Activated gamma-delta T cell treated with Interleukin-2 at 50 U/mL for 16 hours (primary cell): Measurements from ENCODE around the gene MAGEB1.

Experiments
- DNase-seq: peaks from one replicate; pipeline ENCODE4 v3.0.0-alpha.2; 2020

Gene MAGEB1, protein sequence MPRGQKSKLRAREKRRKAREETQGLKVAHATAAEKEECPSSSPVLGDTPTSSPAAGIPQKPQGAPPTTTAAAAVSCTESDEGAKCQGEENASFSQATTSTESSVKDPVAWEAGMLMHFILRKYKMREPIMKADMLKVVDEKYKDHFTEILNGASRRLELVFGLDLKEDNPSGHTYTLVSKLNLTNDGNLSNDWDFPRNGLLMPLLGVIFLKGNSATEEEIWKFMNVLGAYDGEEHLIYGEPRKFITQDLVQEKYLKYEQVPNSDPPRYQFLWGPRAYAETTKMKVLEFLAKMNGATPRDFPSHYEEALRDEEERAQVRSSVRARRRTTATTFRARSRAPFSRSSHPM

DNA sequence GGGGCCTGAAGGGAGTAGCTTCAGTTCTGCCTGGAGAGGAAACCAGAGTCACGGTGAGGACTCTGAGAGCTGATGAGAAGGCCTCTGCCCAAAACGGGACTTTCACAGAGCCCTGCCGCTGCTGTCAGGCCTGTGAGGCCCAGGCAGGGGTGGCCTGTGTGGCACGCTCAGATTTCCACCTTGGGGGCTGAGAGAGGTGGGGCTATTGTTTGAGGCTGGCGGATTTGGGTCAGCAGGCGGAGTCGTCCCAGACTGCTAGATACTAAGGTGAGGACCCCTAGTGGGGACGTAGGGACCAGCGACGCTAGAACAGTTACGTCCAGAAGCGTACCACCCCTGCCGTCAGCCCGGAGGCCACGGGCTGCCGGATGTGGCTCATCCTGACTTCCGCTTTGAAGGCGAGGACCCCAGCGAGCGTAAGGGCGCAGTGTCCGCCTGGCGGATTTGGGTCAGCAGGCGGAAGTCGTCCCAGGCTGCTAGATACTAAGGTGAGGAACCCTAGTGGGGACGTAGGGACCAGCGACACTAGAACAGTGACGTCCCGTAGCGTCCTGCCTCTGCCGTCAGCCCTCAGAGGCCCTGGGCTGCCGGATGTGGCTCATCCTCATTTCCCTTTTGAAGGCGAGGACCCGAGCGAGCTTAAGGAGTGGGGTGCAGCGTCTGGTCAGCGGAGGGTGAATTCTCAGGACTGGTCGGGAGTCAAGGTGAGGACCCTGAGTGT lies at the start of gene MAGEB1:
Gene MAGEB1, plus strand, starts transcription at position 378 of the 721 bp plus-strand sequence. CDS start 3,348 bp downstream, outside the sequence.
- no peak for DNase-seq

DNA sequence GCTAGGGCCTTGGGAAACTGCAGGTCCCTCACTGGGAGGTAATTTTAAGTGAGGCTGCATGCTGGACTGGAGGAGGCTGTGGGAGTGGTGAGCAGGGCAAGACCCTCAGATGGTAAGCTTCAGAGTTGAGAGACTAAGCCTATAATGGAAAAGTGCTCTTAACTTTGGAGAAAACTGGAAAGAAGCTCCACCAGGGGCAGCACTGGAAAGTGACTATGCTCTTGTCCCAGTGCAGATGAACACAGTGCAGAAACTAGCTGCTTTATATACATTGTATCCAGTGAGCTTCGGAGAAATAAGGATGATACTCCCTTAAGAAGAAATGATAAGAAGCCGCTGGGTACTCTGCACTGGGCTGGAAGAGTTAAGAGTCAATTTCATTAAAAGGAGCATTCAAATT lies 34.8 kb upstream of the MAGEB1 start:
- no peak for DNase-seq

DNA sequence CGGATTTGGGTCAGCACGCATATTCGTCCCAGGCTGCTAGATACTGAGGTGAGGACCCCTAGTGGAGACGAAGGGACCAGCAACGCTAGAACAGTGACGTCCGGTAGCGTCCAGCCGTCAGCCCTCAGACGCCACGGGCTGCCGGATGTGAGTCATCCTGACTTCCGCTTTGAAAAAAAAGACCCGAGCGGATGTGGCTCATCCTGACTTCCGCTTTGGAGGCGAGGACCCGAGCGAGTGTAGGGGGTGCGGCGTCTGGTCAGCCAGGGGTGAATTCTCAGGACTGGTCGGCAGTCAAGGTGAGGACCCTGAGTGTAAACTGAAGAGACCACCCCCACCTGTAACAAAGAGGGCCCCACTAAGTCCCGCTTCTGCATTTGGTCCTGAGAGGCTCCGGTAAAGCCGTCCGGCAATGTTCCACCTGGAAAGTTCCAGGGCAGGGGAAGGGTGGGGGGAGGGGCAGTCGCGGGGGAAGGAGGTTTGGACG lies 31.5 kb upstream of the MAGEB1 start, which contains the start of gene MAGEB2:
Gene MAGEB2, plus strand, starts transcription at position 207 of the 487 bp plus-strand sequence. CDS start 3,018 bp downstream, outside the sequence.
- DNase-seq, result no peak

DNA sequence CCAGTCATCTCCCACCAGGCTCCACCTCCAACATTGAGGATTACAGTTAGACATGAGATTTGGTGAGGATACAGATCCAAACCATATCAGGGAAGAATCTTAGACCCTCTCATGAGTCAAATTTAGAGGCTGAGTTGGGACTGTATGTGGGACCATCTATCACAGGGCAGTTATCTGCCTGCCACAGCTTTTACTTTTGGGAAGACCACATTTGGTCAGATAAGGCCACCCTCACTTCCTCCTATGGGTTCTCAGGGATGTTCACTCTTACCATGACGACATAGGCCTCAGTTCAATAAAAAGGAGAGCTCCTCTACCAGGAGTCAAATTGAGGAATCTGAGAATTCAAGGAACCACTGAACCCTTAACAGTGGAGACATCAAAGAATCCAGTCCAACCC lies 29.5 kb upstream of the MAGEB1 start:
- DNase-seq, result no peak

DNA sequence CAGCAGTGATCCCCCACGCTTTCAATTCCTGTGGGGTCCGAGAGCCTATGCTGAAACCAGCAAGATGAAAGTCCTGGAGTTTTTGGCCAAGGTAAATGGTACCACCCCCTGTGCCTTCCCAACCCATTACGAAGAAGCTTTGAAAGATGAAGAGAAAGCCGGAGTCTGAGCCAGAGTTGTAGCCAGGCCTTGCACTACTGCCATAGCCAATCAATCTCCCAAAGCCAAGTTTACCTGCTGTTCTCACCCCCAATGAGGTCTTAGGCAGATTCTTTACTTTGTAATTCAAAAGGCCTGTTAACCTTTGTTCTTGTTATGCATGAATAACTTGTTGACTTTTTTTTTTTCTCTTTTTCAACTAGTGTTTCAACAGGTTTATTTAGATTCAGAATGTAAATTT lies 27.6 kb upstream of the MAGEB1 start:
- no peak for DNase-seq

DNA sequence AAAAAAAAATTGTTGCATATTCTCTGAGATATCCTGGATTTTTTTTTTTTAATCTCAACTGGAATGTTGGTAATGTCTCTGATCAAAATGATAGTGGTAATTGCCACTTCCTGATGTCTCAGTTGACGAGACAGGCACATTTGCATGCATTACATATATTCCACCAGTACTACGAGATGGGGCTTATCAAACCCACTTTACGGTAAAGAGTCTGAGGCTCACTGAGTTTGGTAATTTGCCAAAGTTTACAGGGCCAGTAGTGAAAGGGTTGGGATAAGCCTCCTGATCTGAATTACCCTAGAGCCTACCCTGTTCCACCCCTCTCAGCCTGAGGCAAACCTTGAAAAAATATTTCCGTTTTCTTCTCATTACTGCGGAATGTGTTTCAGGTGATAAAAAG lies 26.3 kb upstream of the MAGEB1 start:
- no peak for DNase-seq

DNA sequence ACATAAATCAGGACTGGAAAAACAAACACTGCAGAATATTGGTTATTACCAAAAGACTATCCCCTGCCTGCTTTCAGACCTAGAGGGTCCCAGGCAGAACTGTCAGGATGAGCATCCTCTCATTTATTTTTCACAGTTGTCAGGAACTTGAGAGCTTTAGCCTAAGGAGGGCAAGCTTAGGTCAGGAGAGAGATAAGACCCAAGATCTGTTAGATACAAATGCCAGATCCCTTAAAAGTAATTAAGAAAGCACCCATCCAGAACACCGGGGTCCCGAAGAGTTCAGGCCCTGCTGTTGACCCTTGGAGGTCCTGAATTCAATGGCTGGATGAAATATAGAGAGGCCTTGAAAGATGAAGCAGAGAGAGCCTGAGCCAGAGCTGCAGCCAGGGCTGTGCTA lies 22.4 kb upstream of the MAGEB1 start:
- no peak for DNase-seq

DNA sequence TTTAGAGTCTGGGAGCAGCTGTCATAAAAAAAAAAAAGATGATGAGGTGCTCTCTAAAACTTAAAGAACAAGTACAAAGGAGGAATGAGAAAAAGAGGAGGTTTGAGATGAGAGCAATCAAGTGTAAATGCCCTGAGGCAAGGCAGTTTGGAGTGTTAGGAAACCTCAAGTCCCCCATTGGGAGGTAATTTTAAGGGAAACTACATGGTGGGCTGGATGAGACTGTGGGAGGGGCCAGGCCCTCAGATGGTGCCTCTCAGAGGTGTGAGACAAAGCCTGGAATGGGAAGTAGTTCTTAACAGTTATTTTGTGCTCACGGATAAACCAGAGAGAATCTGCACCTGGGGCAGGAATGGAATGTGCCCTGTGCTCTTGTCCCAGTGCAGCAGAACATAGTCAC lies 18.4 kb upstream of the MAGEB1 start:
- no peak for DNase-seq

DNA sequence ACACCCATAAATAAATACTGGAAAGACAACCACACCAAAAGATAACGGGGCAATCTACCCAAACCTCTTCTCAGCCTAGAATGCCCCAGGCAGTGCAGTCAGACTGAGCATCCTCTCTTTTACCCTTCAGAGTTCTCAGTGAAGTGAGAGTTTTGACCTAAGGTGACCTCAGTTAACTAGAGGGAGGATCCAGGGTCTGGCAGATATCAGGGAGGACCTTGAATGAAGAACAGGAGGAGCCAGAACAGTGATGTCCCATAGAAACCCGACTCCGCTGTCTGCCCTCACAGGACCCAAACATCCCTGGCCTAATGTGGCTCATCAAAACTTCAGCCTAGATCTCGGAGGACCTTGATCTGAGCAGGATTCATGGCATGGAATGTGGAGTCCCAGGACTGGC lies 16.6 kb upstream of the MAGEB1 start, which contains the start of gene MAGEB3:
Gene MAGEB3, plus strand, starts transcription at position 263 of the 400 bp plus-strand sequence. CDS start 5,268 bp downstream, outside the sequence.
- DNase-seq, result no peak

DNA sequence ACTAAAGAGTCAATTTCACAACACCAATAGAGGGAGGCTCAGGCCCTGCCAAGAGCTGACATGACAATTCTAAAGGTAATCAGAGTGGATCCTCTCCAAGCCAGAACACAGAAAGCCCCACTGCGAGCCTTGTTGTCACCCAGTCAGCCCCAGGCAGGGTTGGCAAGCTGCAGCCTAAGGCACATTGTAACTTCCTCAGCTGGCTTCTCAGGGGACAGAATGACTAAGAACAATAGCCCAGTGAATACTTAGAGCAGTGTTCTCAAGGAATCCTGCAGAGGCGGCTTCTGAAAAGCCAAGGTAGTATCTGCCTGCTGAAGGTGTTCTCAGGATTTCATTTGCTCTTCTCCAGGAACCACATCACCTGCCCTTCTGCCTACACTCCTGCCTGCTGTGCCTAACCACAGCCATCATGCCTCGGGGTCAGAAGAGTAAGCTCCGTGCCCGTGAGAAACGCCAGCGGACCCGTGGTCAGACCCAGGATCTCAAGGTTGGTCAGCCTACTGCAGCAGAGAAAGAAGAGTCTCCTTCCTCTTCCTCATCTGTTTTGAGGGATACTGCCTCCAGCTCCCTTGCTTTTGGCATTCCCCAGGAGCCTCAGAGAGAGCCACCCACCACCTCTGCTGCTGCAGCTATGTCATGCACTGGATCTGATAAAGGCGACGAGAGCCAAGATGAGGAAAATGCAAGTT lies 5.1 kb upstream of the MAGEB1 start, which contains the start of gene MAGEB4:
Gene MAGEB4, plus strand, starts transcription at position 277 of the 692 bp plus-strand sequence. Its CDS starts 136 bp downstream, at position 413.
- no peak for DNase-seq

DNA sequence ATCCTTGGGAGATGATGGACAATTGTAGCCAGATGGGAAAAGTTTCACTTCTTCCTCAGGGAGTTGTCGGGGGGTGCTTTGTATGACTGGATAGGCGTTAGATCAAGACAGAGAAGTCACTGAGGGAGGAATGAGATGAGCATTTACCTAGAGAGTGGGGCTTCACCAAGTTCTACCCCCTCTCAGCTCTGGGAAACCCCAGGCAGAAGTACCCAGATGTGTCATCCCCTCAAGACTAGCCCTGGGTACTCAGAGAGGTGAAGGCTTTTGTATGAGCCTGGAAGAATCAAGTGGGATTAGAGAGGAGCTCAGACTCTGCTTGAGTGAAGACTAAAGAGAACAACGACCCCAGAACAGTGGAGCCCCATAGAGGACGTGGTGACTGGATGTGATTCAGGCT lies 1.9 kb downstream of the MAGEB1 start:
- no peak for DNase-seq

DNA sequence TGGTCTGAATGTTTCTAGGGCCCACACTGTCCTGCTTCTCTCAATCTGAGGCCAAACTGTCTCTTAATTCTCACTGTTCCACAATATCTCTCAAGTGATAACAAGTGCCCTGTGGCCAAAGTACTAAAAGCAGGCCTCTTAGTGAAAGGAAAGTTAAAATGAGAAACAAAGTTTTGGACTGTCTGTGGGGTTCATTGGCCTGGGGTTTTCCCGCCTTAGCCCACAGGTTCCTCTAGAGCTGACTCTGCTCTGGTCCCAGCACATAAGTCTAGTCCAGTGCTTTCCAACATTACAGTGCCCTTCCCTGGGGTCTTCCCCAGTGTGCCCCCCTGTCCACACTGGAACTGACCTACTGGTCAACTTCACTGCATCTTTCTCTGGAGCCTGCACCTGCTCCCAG lies 6.3 kb downstream of the MAGEB1 start:
- DNase-seq, result no peak

DNA sequence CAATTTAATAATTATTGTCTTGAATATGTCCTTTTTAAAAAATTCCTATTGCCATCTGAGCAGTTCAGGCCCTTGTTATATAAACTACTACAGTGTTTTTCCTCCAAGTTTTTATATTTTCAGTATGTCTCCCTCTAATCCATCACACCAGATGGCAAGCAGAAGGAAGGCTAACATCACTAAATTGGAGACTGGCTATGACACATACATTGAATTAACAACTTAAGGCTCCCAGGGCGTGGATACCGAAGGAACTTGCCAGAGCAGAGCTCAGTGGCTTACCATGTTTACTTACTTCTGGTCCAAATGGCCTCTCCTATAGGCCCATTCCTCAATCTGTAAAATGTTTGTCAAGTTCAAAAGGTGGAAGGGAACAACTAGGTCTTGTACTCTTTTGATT lies 13.0 kb downstream of the MAGEB1 start:
- no peak for DNase-seq

DNA sequence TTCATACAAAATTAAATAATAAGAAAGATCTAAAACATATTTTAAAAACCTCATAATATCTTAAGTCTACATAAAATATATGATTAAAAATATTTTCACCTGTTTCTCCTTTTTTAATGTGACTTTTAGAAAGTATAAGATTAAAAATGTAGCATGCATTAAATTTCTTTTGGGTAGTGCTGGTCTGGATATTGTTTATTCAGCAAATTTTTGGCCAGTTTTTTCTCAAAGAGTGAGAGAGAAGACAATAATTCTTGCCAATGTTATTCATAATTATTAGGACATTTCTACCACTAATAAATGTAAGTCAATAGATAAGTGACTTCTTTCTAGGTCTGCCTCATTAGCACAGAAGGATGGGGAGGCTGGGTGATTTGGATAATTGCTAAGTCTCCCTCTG lies 14.1 kb downstream of the MAGEB1 start:
- DNase-seq, result no peak

DNA sequence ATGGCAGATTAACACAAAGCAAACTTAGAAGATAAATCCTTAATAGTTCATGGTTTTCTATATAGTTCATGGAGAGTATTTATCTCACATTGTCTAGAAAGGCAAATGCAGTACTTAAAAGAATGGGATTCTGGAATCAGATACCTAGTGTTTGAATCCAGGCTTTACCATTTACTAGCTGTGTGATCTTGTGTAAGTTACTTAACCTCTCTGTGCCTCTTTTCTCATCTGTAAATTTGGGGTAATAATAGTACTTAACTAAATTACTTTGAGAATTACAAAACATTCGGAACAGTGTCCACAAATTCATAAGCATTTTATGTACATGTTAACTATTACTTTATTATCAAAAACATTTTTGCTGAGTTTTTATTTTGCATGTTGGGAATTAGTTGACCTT lies 15.8 kb downstream of the MAGEB1 start:
- DNase-seq, result no peak

DNA sequence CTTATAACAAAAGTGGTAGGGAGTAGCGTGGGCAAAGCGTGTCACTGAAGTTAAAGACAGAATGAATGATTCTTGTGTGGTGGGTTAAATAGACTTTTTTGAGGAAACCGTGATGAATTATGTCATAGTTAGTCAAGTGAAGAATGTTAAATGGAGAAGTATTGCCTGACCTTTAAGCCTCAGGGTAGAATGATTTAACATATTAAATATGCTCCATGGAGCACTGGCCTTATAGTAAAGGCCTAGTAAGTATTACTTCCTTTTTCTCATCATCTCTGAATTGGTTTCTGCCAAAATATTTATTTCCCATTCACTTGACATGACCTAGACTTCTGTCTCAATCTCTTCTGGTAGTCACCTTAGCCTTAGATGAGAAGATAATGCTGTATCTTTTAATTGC lies 23.7 kb downstream of the MAGEB1 start:
- DNase-seq, result no peak

DNA sequence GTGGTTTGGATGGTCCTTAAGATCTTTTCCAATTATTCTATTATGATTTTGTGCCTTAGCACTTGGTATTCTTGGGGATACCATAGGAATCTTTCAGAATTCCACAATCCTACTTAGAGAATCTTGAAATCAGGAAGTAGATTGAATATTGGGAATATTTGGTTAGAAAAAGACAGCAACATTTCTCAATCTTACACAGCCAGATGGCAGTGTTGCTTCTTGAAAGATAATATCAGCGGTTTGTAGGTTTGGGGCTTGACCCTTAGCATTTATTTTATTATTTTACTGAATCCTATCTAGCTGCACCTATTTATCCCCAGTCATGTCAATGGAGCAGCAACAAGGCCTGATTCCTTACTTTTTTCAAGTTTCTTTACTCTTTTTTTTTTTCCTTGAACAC lies 28.6 kb downstream of the MAGEB1 start:
- no peak for DNase-seq

DNA sequence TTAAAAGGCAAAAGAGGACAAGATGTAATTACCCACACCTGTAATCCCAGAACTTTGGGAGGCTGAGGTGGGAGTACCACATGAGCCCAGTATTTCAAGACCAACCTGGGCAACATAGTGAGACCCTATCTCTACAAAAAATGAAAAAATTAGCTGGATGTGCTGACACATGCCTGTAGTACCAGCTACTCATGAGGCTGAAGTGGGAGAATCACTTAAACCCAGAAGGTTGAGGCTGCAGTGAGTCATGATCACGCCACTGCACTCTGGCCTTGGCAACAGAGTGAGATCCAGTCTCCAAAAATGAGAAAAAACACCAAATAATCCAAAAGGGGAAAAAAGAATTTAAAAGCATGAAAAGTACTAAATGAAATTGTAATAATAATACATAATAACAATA lies 31.4 kb downstream of the MAGEB1 start:
- DNase-seq, result no peak

DNA sequence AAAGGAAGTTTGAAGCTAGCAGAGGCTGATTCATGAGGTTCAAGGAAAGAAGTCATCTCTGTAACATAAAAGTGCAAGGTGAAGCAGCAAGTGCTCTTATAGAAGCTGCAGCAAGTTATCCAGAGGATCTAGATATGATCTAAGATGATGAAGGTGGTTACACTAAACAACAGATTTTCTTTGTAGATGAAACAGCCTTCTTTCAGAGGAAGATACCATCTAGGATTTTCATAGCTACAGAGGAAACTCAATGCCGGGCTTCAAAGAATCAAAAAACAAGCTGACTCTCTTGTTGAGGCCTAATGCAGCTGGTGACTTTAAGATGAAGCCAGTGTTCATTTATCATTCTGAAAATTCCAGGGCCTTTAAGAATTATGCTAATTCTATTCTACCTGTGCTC lies 33.5 kb downstream of the MAGEB1 start:
- DNase-seq, result no peak

DNA sequence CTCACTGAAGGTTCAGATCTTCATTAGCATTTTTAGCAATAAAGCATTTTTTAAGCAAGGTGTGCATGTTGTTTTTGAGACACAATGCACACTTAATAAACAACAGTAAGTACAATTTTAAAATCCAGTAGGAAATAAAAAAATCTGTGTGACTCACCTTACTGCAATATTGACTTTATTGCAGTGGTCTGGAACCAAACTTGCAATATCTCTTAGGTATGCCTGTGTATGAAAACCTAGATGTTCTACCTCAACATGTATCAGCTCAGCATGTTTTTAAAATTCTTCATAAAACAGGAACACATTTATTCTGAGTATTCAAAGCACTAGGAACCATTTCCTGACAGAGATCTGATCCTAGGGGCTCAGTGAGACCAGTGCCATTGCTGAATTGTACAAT lies 35.6 kb downstream of the MAGEB1 start:
- DNase-seq, result no peak

DNA sequence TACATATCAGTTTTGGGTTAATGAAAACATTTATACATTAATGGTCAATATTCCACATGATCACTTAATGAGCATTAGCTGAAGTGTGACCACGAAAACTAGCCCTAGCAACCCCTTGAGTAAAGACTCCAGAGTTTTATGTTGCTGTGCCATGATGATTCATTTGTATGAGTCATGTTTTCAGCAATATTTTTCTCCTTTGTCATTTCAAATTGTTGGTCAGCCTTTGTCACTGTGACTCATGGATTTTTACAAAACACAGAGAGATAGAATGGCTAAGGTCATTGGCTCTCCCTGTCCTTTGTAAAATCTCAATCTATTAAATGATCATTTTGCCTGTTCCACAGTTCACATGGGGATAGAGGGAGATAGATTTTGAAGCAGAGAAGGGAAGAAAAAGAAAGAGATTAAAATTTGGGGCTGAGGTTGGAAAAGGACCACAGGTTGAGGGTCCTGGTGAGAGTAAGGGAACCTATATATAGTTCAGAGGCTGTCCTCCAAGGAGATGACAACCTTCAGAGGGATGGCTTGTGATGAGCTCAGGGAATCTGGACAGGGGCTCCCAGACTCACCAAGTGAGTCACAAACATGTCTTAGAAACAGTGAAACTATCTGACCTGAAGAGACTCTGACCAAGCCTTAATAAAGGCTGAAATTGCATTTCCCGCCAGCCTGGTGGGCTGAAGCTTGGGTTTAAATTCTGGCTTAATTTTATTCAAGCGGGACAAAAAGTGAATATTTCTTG lies 36.7 kb downstream of the MAGEB1 start:
- DNase-seq, result no peak

DNA sequence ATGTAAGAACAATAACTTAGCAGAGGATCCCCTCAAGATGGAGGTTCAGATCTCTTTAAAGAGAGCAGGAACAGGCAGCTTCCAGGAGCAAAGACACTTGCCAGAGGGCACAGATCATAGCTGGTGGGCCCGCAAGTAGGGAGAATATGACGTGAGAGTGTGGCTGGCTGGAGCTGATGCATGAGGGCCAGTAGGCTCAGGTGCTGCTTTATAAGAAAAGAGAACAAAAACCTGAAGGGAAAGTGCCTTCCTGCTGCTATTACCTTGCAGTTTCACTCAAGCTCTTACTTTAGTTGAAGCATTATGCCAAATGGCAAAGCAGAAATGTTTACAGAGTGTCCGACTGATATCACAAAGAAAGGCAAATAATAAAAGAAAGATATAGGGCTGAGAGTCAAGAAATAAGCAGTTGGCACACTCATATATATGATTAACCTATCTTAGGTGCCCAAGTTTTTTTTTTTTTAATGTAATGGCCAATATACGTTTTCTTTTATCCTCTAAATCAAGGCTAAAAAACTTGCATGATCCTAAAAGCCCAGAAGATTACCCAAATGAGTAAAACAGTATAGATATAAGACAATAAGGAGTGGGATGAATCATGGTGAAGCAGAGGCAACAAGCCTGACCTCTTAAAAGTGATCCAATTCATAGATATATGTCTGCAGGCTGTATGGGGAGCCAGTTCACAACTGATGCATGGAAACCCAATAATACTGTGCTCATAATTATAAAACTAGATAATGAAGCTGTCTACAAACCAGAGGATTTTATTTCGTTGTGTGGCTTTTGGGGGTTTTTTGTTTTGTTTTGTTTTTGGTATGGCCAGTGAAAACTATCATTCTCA lies 49.7 kb downstream of the MAGEB1 start:
- DNase-seq, result no peak
